H9 (cell line): ENCODE data around the gene THSD4. TPM values are rescaled to one million over a fixed set of nuclear protein-coding genes. Genes with fewer than 3 reads are reported as not detected.

Experiments used
- DNase-seq: peaks from one replicate; pipeline ENCODE4 v3.0.0-alpha.2; 2017
- H2AFZ ChIP-seq: one replicate; pipeline ENCODE4 v1.6.1; 2013; ENCODE audit warnings: mild to moderate bottlenecking, low read length, control low read depth, moderate library complexity
- H2AK5ac ChIP-seq: 2 replicates; pipeline ENCODE4 v1.6.1; 2013; ENCODE audit warnings: low read length, control low read depth, mixed read lengths; ENCODE audit not compliant: insufficient read length
- H2BK120ac ChIP-seq: one replicate; pipeline ENCODE4 v1.6.1; 2013; ENCODE audit warnings: low read depth, mild to moderate bottlenecking, low read length, control low read depth, inconsistent platforms; ENCODE audit not compliant: poor library complexity, severe bottlenecking
- H2BK12ac ChIP-seq: 2 replicates; pipeline ENCODE4 v1.6.1; 2013; ENCODE audit warnings: low read length, control low read depth, mixed read lengths, low read depth; ENCODE audit not compliant: insufficient read length
- H2BK15ac ChIP-seq: 2 replicates; pipeline ENCODE4 v1.6.1; 2013; ENCODE audit warnings: low read depth, low read length, control low read depth
- H2BK20ac ChIP-seq: one replicate; pipeline ENCODE4 v1.6.1; 2013; ENCODE audit warnings: low read depth, mild to moderate bottlenecking, low read length, control low read depth, inconsistent platforms; ENCODE audit not compliant: poor library complexity, severe bottlenecking
- H2BK5ac ChIP-seq: 2 replicates; pipeline ENCODE4 v1.6.1; 2013; ENCODE audit warnings: low read length, control low read depth, mixed read lengths; ENCODE audit not compliant: insufficient read length
- H3K14ac ChIP-seq: 2 replicates; pipeline ENCODE4 v1.6.1; 2013; ENCODE audit warnings: low read length, control low read depth; ENCODE audit not compliant: insufficient read depth
- H3K18ac ChIP-seq: 2 replicates; pipeline ENCODE4 v1.6.1; 2013; ENCODE audit warnings: low read depth, mild to moderate bottlenecking, mixed read lengths, low read length, control low read depth; ENCODE audit not compliant: insufficient read length
- H3K23ac ChIP-seq: 2 replicates; pipeline ENCODE4 v1.6.1; 2013; ENCODE audit warnings: low read length, control low read depth, mixed read lengths, low read depth; ENCODE audit not compliant: insufficient read length
- H3K23me2 ChIP-seq: 2 replicates; pipeline ENCODE4 v1.6.1; 2013; ENCODE audit warnings: low read depth, mild to moderate bottlenecking, mixed read lengths, low read length, control low read depth; ENCODE audit not compliant: insufficient read length, poor library complexity, severe bottlenecking
- H3K27ac ChIP-seq: 2 replicates; pipeline ENCODE4 v1.5.1; 2013; ENCODE audit warnings: low read length, control low read depth, mixed read lengths, low read depth; ENCODE audit not compliant: insufficient read length
- H3K27me3 ChIP-seq: 2 replicates; pipeline ENCODE4 v1.6.1; 2013; ENCODE audit warnings: low read length, control low read depth, inconsistent platforms; ENCODE audit not compliant: insufficient read depth
- H3K4ac ChIP-seq: 2 replicates; pipeline ENCODE4 v1.6.1; 2013; ENCODE audit warnings: low read depth, mild to moderate bottlenecking, control low read depth, inconsistent platforms, low read length, moderate library complexity
- H3K4me1 ChIP-seq: 2 replicates; pipeline ENCODE4 v1.6.1; 2013; ENCODE audit warnings: low read length, control low read depth, inconsistent platforms; ENCODE audit not compliant: insufficient read depth
- H3K4me2 ChIP-seq: 2 replicates; pipeline ENCODE4 v1.6.1; 2013; ENCODE audit warnings: low read length, control low read depth, mixed read lengths; ENCODE audit not compliant: insufficient read length, insufficient read depth
- H3K56ac ChIP-seq: 2 replicates; pipeline ENCODE4 v1.6.1; 2013; ENCODE audit warnings: low read depth, mild to moderate bottlenecking, mixed read lengths, low read length, control low read depth; ENCODE audit not compliant: insufficient read length
- H3K79me1 ChIP-seq: 2 replicates; pipeline ENCODE4 v1.6.1; 2013; ENCODE audit warnings: low read depth, mild to moderate bottlenecking, moderate library complexity, low read length, control low read depth, inconsistent platforms; ENCODE audit not compliant: insufficient read depth, poor library complexity, severe bottlenecking
- H3K79me2 ChIP-seq: 2 replicates; pipeline ENCODE4 v1.6.1; 2013; ENCODE audit warnings: low read length, control low read depth, inconsistent platforms; ENCODE audit not compliant: insufficient read depth
- H3K9ac ChIP-seq: 2 replicates; pipeline ENCODE4 v1.6.1; 2013; ENCODE audit warnings: low read length, control low read depth, mixed read lengths; ENCODE audit not compliant: insufficient read length; ENCODE audit errors: extremely low read depth
- H3K9me3 ChIP-seq: one replicate; pipeline ENCODE4 v1.6.1; 2013; ENCODE audit warnings: low read depth, low read length, inconsistent platforms; ENCODE audit not compliant: control insufficient read depth
- H3T11ph ChIP-seq: one replicate; pipeline ENCODE4 v1.6.1; 2013; ENCODE audit warnings: mild to moderate bottlenecking, low read length, control low read depth, inconsistent platforms
- H4K20me1 ChIP-seq: one replicate; pipeline ENCODE4 v1.6.1; 2013; ENCODE audit not compliant: control insufficient read depth, insufficient read length, insufficient read depth
- H4K5ac ChIP-seq: 2 replicates; pipeline ENCODE4 v1.6.1; 2013; ENCODE audit warnings: low read depth, mild to moderate bottlenecking, mixed read lengths, low read length, control low read depth; ENCODE audit not compliant: insufficient read length
- H4K8ac ChIP-seq: replicated peaks from 2 replicates; pipeline ENCODE4 v1.6.1; 2013; ENCODE audit warnings: low read length, control low read depth, mixed read lengths, low read depth; ENCODE audit not compliant: insufficient read length
- H4K91ac ChIP-seq: 2 replicates; pipeline ENCODE4 v1.6.1; 2013; ENCODE audit warnings: low read depth, mild to moderate bottlenecking, moderate library complexity, mixed read lengths, low read length, control low read depth; ENCODE audit not compliant: insufficient read length
- H3K27ac Mint-ChIP-seq, 3 experiments: 2 replicates in 2 of 3; 3 replicates in 1 of 3; pipeline ENCODE4 v1.8.0; 2020 to 2021; ENCODE audit warnings: mixed read lengths in 3 of 3, mild to moderate bottlenecking in 1 of 3, moderate library complexity in 1 of 3
- H3K27me3 Mint-ChIP-seq: 2 replicates; pipeline ENCODE4 v1.8.0; 2021; ENCODE audit warnings: low read depth, mild to moderate bottlenecking, moderate library complexity, mixed read lengths
- H3K36me3 Mint-ChIP-seq, 3 experiments: 2 replicates in 2 of 3; 3 replicates in 1 of 3; pipeline ENCODE4 v1.8.0; 2020 to 2021; ENCODE audit warnings: low read depth in 3 of 3, mixed read lengths in 3 of 3; ENCODE audit not compliant: insufficient read depth in 1 of 3
- H3K4me1 Mint-ChIP-seq, 2 experiments: 2 replicates each; pipeline ENCODE4 v1.8.0; 2020; ENCODE audit warnings: mixed read lengths in 2 of 2
- H3K4me3 Mint-ChIP-seq, 2 experiments: 2 replicates in 1 of 2; 3 replicates in 1 of 2; pipeline ENCODE4 v1.8.0; 2020 to 2021; ENCODE audit warnings: mild to moderate bottlenecking in 2 of 2, mixed read lengths in 2 of 2, moderate library complexity in 1 of 2
- H3K9me3 Mint-ChIP-seq, 2 experiments: 2 replicates in 1 of 2; 3 replicates in 1 of 2; pipeline ENCODE4 v1.8.0; 2020; ENCODE audit warnings: mild to moderate bottlenecking in 2 of 2, mixed read lengths in 2 of 2, moderate library complexity in 1 of 2
- WGBS: extraction: QIAGEN DNeasy Blood & Tissue Kit; methylation state at CpG from one replicate; pipeline ENCODE4 v1.1.7; 2013; ENCODE audit warnings: missing lambda C conversion rate, low lambda C conversion rate, mixed read lengths; ENCODE audit not compliant: insufficient read length; ENCODE audit errors: extremely low coverage; 5-methylcytosine and 5-hydroxymethylcytosine counted together
- total RNA-seq: library from RNA; stranded (reverse); gene quantifications from 2 replicates; pipeline ENCODE4 v1.2.1, GENCODE V29; 2021
- TF ChIP-seq, protein P1 (sequence below): fragments of 200-600 bp; sonication (generic); conservative IDR thresholded peaks from 3 replicates; pipeline ENCODE4 v1.8.0; 2021; ENCODE audit warnings: antibody characterized with exemption, mild to moderate bottlenecking

The THSD4 gene
- total RNA-seq, 1 experiment from 2014 or later: 5.5 TPM

DNA sequence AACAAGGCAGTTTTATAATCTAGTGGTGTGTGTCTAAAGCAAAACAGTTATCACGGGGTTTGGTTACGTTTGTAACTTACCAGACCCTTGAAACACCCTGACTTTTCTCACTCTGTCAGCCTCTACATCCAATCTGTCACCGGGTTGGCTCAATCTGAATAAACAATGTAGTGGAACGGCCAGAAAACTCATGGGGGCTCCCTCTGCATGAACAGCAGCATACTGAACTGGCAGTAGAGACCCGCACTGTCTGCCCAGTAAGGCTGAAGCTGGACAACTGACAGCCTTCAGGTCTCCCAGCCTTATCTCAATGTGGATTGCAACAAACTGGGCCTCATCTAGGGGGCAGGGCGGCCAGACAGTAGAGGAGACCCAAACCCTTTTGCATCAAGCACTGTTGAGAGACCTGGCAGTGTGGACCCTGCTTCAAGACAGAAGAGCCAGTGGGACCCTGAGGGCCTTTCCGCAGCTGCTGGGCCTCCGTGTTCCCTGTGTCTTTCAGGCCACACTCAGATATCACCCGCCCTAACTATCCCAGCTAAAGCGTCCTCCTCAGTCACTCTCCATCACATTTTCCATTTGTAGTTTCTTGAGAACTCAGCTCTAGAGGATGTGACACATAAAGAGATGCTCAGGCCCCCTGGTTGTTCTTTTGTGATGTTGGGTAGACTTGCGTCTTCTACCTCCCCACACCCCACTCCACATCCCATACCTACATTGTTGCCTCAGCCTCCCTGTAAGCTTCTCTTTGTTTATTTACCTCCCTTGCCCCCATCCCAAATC lies 513.9 kb downstream of the THSD4 start:
- Histone ChIP-seq H2BK5ac (no peak overlapping the region), H3K23ac (no peak overlapping the region), H2AK5ac (no peak overlapping the region), H4K20me1 (no peaks in the 10 kb centered on the region), H3K27ac (no peak overlapping the region), H3K4me1 (peaks cover 6% of the 10 kb centered on the region; the same call in 1 of the 2 replicates), H3K27me3 (no peaks in the 10 kb centered on the region), H2AFZ (no peak overlapping the region), H2BK12ac (no peak overlapping the region), H3K79me2 (no peaks in the 10 kb centered on the region), H2BK20ac (no peak overlapping the region), H3K9ac (no peak overlapping the region), H3K4ac (no peak overlapping the region), H4K8ac (no peak overlapping the region), H3K4me2 (no peak overlapping the region), H3K9me3 (no peaks in the 10 kb centered on the region), H3K23me2 (no peaks in the 10 kb centered on the region), H3K56ac (no peak overlapping the region), H2BK15ac (no peak overlapping the region), H4K5ac (no peak overlapping the region), H3T11ph (no peak overlapping the region), H3K18ac (no peak overlapping the region), H3K79me1 (no peaks in the 10 kb centered on the region), H4K91ac (no peak overlapping the region), H2BK120ac (no peak overlapping the region), H3K14ac (no peak overlapping the region)
- H3K27me3 Mint-ChIP-seq: no peaks in the 10 kb centered on the region; the same call in none of the 2 replicates
- TF ChIP-seq, protein P1, sequence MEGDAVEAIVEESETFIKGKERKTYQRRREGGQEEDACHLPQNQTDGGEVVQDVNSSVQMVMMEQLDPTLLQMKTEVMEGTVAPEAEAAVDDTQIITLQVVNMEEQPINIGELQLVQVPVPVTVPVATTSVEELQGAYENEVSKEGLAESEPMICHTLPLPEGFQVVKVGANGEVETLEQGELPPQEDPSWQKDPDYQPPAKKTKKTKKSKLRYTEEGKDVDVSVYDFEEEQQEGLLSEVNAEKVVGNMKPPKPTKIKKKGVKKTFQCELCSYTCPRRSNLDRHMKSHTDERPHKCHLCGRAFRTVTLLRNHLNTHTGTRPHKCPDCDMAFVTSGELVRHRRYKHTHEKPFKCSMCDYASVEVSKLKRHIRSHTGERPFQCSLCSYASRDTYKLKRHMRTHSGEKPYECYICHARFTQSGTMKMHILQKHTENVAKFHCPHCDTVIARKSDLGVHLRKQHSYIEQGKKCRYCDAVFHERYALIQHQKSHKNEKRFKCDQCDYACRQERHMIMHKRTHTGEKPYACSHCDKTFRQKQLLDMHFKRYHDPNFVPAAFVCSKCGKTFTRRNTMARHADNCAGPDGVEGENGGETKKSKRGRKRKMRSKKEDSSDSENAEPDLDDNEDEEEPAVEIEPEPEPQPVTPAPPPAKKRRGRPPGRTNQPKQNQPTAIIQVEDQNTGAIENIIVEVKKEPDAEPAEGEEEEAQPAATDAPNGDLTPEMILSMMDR: 0 out of 3 replicates have a peak, but pooled peaks have one; percentile 19
- H3K4me3 Mint-ChIP-seq: no peak overlapping the region; a peak in 1 of 5 replicates
- WGBS: no CpG with 5 or more reads among the region's 11 CpGs
- H3K9me3 Mint-ChIP-seq: no peaks in the 10 kb centered on the region
- no peak overlapping the region; a peak in 1 of 7 replicates for H3K27ac Mint-ChIP-seq
- H3K4me1 Mint-ChIP-seq: peaks cover 37% of the 10 kb centered on the region in 2 experiments
- DNase-seq: peak; percentile 45
- H3K36me3 Mint-ChIP-seq: no peaks in the 10 kb centered on the region; a peak in 1 of 7 replicates
